H9 (cell line): ENCODE data around the gene KRTAP10-12. TPM values are rescaled to one million over a fixed set of nuclear protein-coding genes. Genes with fewer than 3 reads are reported as not detected.

Experiments
- DNase-seq: peaks from one replicate; pipeline ENCODE4 v3.0.0-alpha.2; 2017
- H2AFZ ChIP-seq: one replicate; pipeline ENCODE4 v1.6.1; 2013; ENCODE audit warnings: mild to moderate bottlenecking, low read length, control low read depth, moderate library complexity
- H2AK5ac ChIP-seq: 2 replicates; pipeline ENCODE4 v1.6.1; 2013; ENCODE audit warnings: low read length, control low read depth, mixed read lengths; ENCODE audit not compliant: insufficient read length
- H2BK120ac ChIP-seq: one replicate; pipeline ENCODE4 v1.6.1; 2013; ENCODE audit warnings: low read depth, mild to moderate bottlenecking, low read length, control low read depth, inconsistent platforms; ENCODE audit not compliant: poor library complexity, severe bottlenecking
- H2BK12ac ChIP-seq: 2 replicates; pipeline ENCODE4 v1.6.1; 2013; ENCODE audit warnings: low read length, control low read depth, mixed read lengths, low read depth; ENCODE audit not compliant: insufficient read length
- H2BK15ac ChIP-seq: 2 replicates; pipeline ENCODE4 v1.6.1; 2013; ENCODE audit warnings: low read depth, low read length, control low read depth
- H2BK20ac ChIP-seq: one replicate; pipeline ENCODE4 v1.6.1; 2013; ENCODE audit warnings: low read depth, mild to moderate bottlenecking, low read length, control low read depth, inconsistent platforms; ENCODE audit not compliant: poor library complexity, severe bottlenecking
- H2BK5ac ChIP-seq: 2 replicates; pipeline ENCODE4 v1.6.1; 2013; ENCODE audit warnings: low read length, control low read depth, mixed read lengths; ENCODE audit not compliant: insufficient read length
- H3K14ac ChIP-seq: 2 replicates; pipeline ENCODE4 v1.6.1; 2013; ENCODE audit warnings: low read length, control low read depth; ENCODE audit not compliant: insufficient read depth
- H3K18ac ChIP-seq: 2 replicates; pipeline ENCODE4 v1.6.1; 2013; ENCODE audit warnings: low read depth, mild to moderate bottlenecking, mixed read lengths, low read length, control low read depth; ENCODE audit not compliant: insufficient read length
- H3K23ac ChIP-seq: 2 replicates; pipeline ENCODE4 v1.6.1; 2013; ENCODE audit warnings: low read length, control low read depth, mixed read lengths, low read depth; ENCODE audit not compliant: insufficient read length
- H3K23me2 ChIP-seq: 2 replicates; pipeline ENCODE4 v1.6.1; 2013; ENCODE audit warnings: low read depth, mild to moderate bottlenecking, mixed read lengths, low read length, control low read depth; ENCODE audit not compliant: insufficient read length, poor library complexity, severe bottlenecking
- H3K27ac ChIP-seq: 2 replicates; pipeline ENCODE4 v1.5.1; 2013; ENCODE audit warnings: low read length, control low read depth, mixed read lengths, low read depth; ENCODE audit not compliant: insufficient read length
- H3K27me3 ChIP-seq: 2 replicates; pipeline ENCODE4 v1.6.1; 2013; ENCODE audit warnings: low read length, control low read depth, inconsistent platforms; ENCODE audit not compliant: insufficient read depth
- H3K4ac ChIP-seq: 2 replicates; pipeline ENCODE4 v1.6.1; 2013; ENCODE audit warnings: low read depth, mild to moderate bottlenecking, control low read depth, inconsistent platforms, low read length, moderate library complexity
- H3K4me1 ChIP-seq: 2 replicates; pipeline ENCODE4 v1.6.1; 2013; ENCODE audit warnings: low read length, control low read depth, inconsistent platforms; ENCODE audit not compliant: insufficient read depth
- H3K4me2 ChIP-seq: 2 replicates; pipeline ENCODE4 v1.6.1; 2013; ENCODE audit warnings: low read length, control low read depth, mixed read lengths; ENCODE audit not compliant: insufficient read length, insufficient read depth
- H3K56ac ChIP-seq: 2 replicates; pipeline ENCODE4 v1.6.1; 2013; ENCODE audit warnings: low read depth, mild to moderate bottlenecking, mixed read lengths, low read length, control low read depth; ENCODE audit not compliant: insufficient read length
- H3K79me1 ChIP-seq: 2 replicates; pipeline ENCODE4 v1.6.1; 2013; ENCODE audit warnings: low read depth, mild to moderate bottlenecking, moderate library complexity, low read length, control low read depth, inconsistent platforms; ENCODE audit not compliant: insufficient read depth, poor library complexity, severe bottlenecking
- H3K79me2 ChIP-seq: 2 replicates; pipeline ENCODE4 v1.6.1; 2013; ENCODE audit warnings: low read length, control low read depth, inconsistent platforms; ENCODE audit not compliant: insufficient read depth
- H3K9ac ChIP-seq: 2 replicates; pipeline ENCODE4 v1.6.1; 2013; ENCODE audit warnings: low read length, control low read depth, mixed read lengths; ENCODE audit not compliant: insufficient read length; ENCODE audit errors: extremely low read depth
- H3K9me3 ChIP-seq: one replicate; pipeline ENCODE4 v1.6.1; 2013; ENCODE audit warnings: low read depth, low read length, inconsistent platforms; ENCODE audit not compliant: control insufficient read depth
- H3T11ph ChIP-seq: one replicate; pipeline ENCODE4 v1.6.1; 2013; ENCODE audit warnings: mild to moderate bottlenecking, low read length, control low read depth, inconsistent platforms
- H4K20me1 ChIP-seq: one replicate; pipeline ENCODE4 v1.6.1; 2013; ENCODE audit not compliant: control insufficient read depth, insufficient read length, insufficient read depth
- H4K5ac ChIP-seq: 2 replicates; pipeline ENCODE4 v1.6.1; 2013; ENCODE audit warnings: low read depth, mild to moderate bottlenecking, mixed read lengths, low read length, control low read depth; ENCODE audit not compliant: insufficient read length
- H4K8ac ChIP-seq: replicated peaks from 2 replicates; pipeline ENCODE4 v1.6.1; 2013; ENCODE audit warnings: low read length, control low read depth, mixed read lengths, low read depth; ENCODE audit not compliant: insufficient read length
- H4K91ac ChIP-seq: 2 replicates; pipeline ENCODE4 v1.6.1; 2013; ENCODE audit warnings: low read depth, mild to moderate bottlenecking, moderate library complexity, mixed read lengths, low read length, control low read depth; ENCODE audit not compliant: insufficient read length
- H3K27ac Mint-ChIP-seq, 3 experiments: 2 replicates in 2 of 3; 3 replicates in 1 of 3; pipeline ENCODE4 v1.8.0; 2020 to 2021; ENCODE audit warnings: mixed read lengths in 3 of 3, mild to moderate bottlenecking in 1 of 3, moderate library complexity in 1 of 3
- H3K27me3 Mint-ChIP-seq: 2 replicates; pipeline ENCODE4 v1.8.0; 2021; ENCODE audit warnings: low read depth, mild to moderate bottlenecking, moderate library complexity, mixed read lengths
- H3K36me3 Mint-ChIP-seq, 3 experiments: 2 replicates in 2 of 3; 3 replicates in 1 of 3; pipeline ENCODE4 v1.8.0; 2020 to 2021; ENCODE audit warnings: low read depth in 3 of 3, mixed read lengths in 3 of 3; ENCODE audit not compliant: insufficient read depth in 1 of 3
- H3K4me1 Mint-ChIP-seq, 2 experiments: 2 replicates each; pipeline ENCODE4 v1.8.0; 2020; ENCODE audit warnings: mixed read lengths in 2 of 2
- H3K4me3 Mint-ChIP-seq, 2 experiments: 2 replicates in 1 of 2; 3 replicates in 1 of 2; pipeline ENCODE4 v1.8.0; 2020 to 2021; ENCODE audit warnings: mild to moderate bottlenecking in 2 of 2, mixed read lengths in 2 of 2, moderate library complexity in 1 of 2
- H3K9me3 Mint-ChIP-seq, 2 experiments: 2 replicates in 1 of 2; 3 replicates in 1 of 2; pipeline ENCODE4 v1.8.0; 2020; ENCODE audit warnings: mild to moderate bottlenecking in 2 of 2, mixed read lengths in 2 of 2, moderate library complexity in 1 of 2
- CTCF ChIP-seq: fragments of 200-600 bp; sonication (generic); conservative IDR thresholded peaks from 3 replicates; pipeline ENCODE4 v1.8.0; 2021; ENCODE audit warnings: antibody characterized with exemption, mild to moderate bottlenecking
- WGBS: extraction: QIAGEN DNeasy Blood & Tissue Kit; methylation state at CpG from one replicate; pipeline ENCODE4 v1.1.7; 2013; ENCODE audit warnings: missing lambda C conversion rate, low lambda C conversion rate, mixed read lengths; ENCODE audit not compliant: insufficient read length; ENCODE audit errors: extremely low coverage; 5-methylcytosine and 5-hydroxymethylcytosine counted together
- total RNA-seq: library from RNA; stranded (reverse); gene quantifications from 2 replicates; pipeline ENCODE4 v1.2.1, GENCODE V29; 2021

KRTAP10-12 gene
- total RNA-seq, 1 experiment from 2014 or later = not detected

DNA sequence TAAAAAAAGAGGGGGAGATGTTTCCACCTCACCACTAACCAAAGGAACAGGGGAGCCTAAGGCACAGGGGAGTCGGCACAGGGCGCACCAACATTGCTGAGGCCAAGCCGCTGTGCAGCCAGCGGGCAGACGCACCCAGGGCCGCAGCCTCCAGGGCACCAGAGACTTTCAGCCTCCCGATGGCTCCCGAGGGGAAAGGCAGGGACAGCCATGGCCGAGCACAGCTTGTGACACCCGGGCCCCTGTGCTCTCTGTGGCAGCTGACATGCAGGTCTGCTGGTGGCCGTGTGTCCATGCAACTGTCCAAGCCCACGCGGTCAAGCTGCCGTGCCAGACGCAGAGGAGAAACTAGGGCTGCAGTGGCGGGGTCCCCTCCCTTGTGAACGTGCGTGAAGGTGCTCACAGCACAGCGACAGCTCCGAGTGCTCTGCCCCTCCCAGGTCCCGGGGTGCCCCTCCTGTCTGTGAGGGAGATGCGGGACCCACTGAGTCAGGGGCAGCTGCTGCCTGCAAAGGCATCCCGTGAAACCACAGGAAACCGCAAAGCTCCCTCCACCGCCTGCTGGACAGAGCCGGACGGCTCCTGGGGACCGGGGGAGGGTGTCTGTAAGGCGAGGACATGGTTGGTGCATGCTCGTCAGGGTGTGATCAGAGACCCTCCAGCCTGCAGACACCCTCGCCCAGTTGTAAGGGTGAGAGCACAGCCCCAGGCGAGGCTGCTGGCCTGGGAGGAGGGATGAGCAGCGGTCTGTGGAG lies 48.2 kb upstream of the KRTAP10-12 start:
- no peak overlapping the region for H2BK12ac ChIP-seq
- H3K27ac Mint-ChIP-seq = no peak overlapping the region
- no peak overlapping the region for H2BK20ac ChIP-seq
- H3K9me3 Mint-ChIP-seq = peaks cover 22 to 28% of the 10 kb centered on the region in 2 experiments
- TF ChIP-seq CTCF = no peak
- no peak for DNase-seq
- H3K14ac ChIP-seq = peak overlapping the region; percentile 10; the same call in 1 of the 2 replicates
- H2BK5ac ChIP-seq = no peak overlapping the region
- H4K20me1 ChIP-seq = no peaks in the 10 kb centered on the region
- no peak overlapping the region for H2AFZ ChIP-seq
- H3K36me3 Mint-ChIP-seq = peaks cover 11 to 24% (median 19%) of the 10 kb centered on the region in 3 experiments
- H3K4me3 Mint-ChIP-seq = no peak overlapping the region
- peaks cover 13% of the 10 kb centered on the region for H3K27me3 Mint-ChIP-seq
- no peak overlapping the region for H3K9ac ChIP-seq
- no peak overlapping the region for H4K8ac ChIP-seq
- no peak overlapping the region for H3K4me2 ChIP-seq
- H4K5ac ChIP-seq = no peak overlapping the region
- H3K27me3 ChIP-seq = no peaks in the 10 kb centered on the region
- no peak overlapping the region for H3K18ac ChIP-seq
- no peaks in the 10 kb centered on the region for H3K9me3 ChIP-seq
- no peak overlapping the region for H3K27ac ChIP-seq
- H3K56ac ChIP-seq = no peak overlapping the region
- no peaks in the 10 kb centered on the region for H3K79me1 ChIP-seq
- peaks cover 14 to 16% of the 10 kb centered on the region in 2 experiments for H3K4me1 Mint-ChIP-seq
- peaks cover 2% of the 10 kb centered on the region for H3K23me2 ChIP-seq
- no peak overlapping the region for H3K23ac ChIP-seq
- no peak overlapping the region for H3T11ph ChIP-seq
- no peaks in the 10 kb centered on the region for H3K79me2 ChIP-seq
- no peak overlapping the region for H2BK15ac ChIP-seq
- H3K4me1 ChIP-seq = no peaks in the 10 kb centered on the region
- H2BK120ac ChIP-seq = no peak overlapping the region
- no peak overlapping the region for H2AK5ac ChIP-seq
- no peak overlapping the region for H3K4ac ChIP-seq
- no CpG with 5 or more reads among the region's 33 CpGs for WGBS
- H4K91ac ChIP-seq = no peak overlapping the region
